HG03095 (cell line): ENCODE results near the gene CD274.
"Not testable (repeated sequence)": the region's sequence is repeated elsewhere in the genome, so short reads cannot be mapped to it uniquely, and the experiment has no call there.

ENCODE experiments used
- ATAC-seq: cut with Tn5 transposase; IDR thresholded peaks from one replicate; pipeline ENCODE4 v1.9.1; 2021; ENCODE audit warnings: moderate library complexity; ENCODE audit not compliant: unreplicated experiment

CD274 gene

GRCh38 chr9:5450359-5451091, at the start of gene CD274:
Gene CD274, plus strand, starts transcription at chr9:5450542. Its CDS starts 5,572 bp downstream, at chr9:5456114.
- peak; percentile 52 for ATAC-seq

GRCh38 chr9:5402217-5402616, 48.1 kb upstream of the CD274 start:
- ATAC-seq, result no peak

DNA sequence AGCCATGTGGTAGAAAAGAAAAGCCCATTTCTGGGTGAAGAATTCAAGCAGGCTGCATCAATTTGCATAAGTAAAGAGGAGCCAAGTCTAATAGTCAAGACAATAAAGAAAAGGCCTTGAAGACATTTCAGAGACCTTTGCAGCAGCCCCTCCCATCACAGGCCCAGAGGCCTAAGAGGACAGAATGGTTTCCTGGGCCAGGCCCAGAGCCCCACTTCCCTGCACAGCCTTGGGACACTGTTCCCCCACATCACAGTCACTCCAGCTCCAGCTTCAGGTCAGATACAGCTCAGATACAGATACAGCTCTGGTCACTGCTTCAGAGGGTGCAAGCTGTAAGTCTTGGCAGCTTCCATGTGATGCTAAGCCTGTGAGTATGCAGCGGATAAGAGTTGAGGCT, 41.7 kb upstream of the CD274 start:
- no peak for ATAC-seq

DNA sequence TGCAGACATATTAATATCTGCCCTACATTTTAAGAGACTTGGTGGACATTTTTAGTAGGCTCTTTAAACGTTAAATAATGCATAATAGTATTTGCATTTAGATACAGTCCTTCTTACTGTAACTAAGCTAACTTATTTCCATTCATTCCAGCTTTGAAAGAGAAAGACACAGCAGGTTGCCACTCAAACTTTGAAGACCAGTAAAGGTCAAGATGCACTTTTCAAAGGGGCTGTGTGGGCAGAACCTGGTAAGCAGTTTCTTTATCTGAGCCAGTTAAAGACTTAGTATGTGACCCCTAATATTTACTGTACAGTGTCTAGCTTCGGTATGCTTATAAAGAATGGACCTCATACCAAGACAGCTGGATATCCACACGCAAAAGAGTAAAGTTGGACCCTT, 33.4 kb upstream of the CD274 start:
- no peak for ATAC-seq

DNA sequence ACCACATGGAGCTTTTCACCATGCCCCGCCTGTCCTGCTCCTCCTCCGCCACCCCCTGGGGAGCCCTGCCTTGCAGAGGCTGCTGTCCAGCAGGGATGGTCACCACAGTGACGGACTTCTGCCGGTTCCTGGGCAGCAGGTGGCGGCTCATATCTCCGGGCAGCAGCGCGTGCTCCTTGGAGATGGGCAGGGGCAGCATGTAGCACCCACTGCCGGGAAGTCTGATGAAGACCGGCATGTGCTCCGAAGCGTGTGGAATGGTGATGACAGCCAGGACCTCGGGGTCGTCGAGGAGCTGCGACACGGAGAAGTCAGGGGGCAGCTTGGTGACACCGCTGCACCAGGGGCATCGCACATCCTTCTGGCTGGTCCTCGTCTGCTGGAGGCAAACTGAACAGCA, 31.9 kb upstream of the CD274 start:
- ATAC-seq, result no peak

DNA sequence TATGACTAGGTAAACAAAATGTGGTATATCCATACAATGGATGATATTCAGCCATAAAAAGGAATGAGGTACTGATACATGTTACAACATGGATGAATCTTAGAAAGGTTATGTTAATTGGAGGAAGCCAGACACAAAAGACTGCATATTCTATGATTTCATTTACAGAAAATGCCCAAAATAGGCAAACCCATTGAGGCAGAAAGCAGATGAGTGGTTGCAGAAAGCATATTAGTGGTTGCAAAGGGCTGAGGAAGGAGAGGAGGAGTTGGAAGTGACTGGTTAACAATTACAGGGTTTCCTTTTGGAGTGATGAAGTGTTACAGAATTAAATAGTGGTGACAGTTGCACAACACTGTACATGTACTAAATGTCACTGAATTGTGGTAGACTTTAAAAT, 30.4 kb upstream of the CD274 start:
- ATAC-seq, result no peak

DNA sequence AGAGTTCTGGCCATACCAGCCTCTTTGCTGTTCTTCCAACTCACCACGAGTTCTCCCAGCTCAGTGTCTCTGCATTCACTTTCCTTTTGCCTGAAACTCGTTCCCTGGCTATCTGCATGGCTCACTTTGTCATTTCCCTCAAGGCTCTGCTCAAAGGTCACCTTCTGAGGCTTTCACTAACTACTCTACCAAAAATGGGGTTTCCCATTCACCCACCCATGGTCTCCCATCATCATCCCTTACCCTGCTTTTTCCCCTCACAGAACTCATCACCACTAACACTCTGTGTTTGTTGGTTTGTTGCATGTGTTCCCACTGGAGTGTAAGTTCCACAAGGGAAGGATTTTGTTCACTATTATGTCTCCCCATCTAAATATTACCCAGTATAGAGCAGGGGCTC, 29.2 kb upstream of the CD274 start:
- no peak for ATAC-seq

DNA sequence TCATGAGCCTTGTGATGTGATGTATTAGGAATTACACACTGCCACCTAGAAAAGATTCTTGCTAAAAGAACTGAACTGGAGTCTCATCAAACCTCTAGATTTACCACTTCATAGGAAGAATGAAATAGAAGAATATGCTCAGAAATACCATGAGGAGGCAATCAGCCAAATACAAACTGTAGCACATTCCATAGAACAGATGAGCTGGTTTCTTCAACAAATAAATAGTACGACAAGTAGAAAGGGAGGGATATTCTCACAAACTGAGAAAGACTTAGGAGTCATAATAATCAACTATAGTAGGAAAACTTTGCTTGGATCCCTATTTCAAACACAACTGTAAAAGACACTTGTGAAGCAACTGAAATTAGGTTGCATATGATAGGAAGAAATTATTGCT, 28.1 kb upstream of the CD274 start:
- no peak for ATAC-seq

DNA sequence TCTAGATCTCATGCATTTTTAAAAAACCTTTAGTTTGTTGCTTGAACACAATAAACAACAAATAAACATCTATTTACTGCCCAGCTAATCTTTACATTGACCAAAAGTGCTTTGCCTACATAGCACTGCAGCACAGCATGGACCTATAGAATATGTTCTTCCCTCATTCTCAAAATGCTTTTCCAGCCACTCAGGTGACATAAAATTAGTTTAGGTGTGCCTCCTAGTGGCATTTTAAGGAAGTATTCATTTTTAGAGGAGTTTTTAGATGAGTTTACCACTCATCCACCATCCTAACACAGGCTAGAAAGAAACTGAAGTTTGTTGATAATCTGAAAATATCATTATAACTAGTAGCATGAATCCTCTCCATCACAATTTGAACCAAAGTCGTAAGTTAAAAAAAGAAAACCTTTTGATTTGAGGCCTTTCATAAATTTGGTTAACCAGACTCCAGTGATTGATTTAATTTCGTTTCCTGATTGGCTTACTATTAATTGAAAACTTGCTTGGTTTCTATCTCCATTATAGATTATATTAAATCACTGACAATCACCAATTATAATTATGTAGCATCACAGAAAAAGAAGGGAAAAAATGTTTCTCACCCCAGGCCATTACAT, 25.2 kb upstream of the CD274 start:
- no peak for ATAC-seq

- no peak for ATAC-seq
Measured at GRCh38 chr9:5427005-5427404, 23.3 kb upstream of the CD274 start.

GRCh38 chr9:5428172-5428571, 22.2 kb upstream of the CD274 start:
- ATAC-seq, result no peak

DNA sequence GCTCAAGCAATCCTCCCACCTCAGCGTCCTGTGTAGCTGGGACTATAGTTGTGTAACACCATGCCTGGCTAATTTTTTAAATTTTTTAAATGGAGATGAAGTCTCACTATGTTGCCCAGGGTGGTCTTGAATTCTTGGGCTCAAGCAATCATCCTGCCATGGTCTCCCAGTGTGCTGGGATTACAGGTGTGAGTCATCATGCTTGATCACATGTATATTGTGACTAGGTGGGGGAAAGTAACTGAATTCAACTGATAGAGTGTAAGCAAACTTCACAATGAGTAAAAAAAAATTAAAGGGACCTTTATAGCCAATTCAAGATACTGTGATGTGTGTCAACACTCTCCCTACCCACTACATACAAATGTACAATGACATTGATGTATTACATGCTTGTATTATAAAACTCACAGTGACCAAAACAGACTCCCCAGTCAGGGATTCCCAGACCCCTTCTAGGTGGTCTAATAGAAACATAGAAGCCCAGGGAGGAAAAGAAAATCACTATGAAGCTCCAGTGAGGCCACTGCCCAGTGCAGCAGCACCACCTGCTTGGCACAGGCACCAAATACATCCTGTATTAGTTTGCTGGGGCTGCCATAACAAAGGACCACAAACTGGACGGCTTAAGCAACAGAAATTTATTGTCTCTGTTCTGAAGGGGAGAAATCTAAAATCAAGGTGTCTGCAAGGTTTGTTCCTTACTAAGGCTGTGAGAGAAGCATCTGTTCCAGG, 21.4 kb upstream of the CD274 start:
- no peak for ATAC-seq

- ATAC-seq, result no peak
Measured at GRCh38 chr9:5429873-5430564, 20.3 kb upstream of the CD274 start.

DNA sequence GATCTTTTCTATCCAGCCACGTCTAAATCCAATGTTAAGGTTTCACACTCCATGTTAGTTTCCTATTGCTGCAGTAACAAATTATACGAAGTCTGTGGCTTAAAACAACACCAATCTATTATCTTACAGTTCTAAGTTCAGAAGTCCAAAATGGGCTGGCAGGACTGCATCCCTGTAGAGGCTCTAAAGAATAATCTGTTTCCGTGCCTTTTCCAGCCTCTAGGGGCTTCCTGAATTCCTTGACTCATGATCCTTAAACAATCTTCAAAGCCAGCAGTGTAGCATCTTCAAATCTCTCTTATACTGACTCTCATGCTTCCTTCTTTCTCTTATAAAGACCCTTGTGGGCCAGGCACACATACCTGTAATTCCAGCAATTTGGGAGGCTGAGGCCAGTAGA, 19.4 kb upstream of the CD274 start:
- no peak for ATAC-seq

- not testable (repeated sequence) for ATAC-seq
Measured at GRCh38 chr9:5432890-5433289, 17.5 kb upstream of the CD274 start.

GRCh38 chr9:5433328-5433727, 17.0 kb upstream of the CD274 start:
- not testable (repeated sequence) for ATAC-seq

GRCh38 chr9:5433841-5434810, 16.2 kb upstream of the CD274 start:
- ATAC-seq, result not testable (repeated sequence)

DNA sequence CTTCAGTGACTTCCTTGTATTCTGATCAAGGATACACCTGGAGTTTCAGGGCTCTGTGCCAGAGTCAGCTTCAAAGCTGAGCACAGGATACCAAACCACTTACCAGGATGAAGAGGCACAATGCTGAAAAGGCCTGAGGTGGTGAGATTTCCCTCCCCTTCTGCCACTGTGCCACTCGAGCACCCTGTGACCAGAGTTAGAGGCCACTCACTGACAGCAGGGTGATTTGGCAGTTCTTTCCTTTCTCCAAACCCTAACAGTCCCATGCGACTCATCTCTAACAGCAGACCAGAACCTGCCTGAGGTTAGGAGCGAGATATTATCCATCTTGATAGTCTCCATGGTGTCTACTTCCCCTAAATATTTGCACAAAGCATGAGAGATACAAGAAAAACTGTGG, 14.4 kb upstream of the CD274 start:
- no peak for ATAC-seq

- no peak for ATAC-seq
Measured at GRCh38 chr9:5436441-5436840, 13.9 kb upstream of the CD274 start.
